BLaER1 (cell line): ENCODE results near the gene RPGRIP1L.

ENCODE experiments used
- H3K27ac ChIP-seq: shearing (Covaris generic); formaldehyde crosslinking; 2 replicates; pipeline ENCODE4 v1.8.1; 2022
- H3K27me3 ChIP-seq: shearing (Covaris generic); formaldehyde crosslinking; 2 replicates; pipeline ENCODE4 v1.8.1; 2022
- H3K36me3 ChIP-seq: shearing (Covaris generic); formaldehyde crosslinking; 2 replicates; pipeline ENCODE4 v1.8.1; 2022
- H3K4me1 ChIP-seq: shearing (Covaris generic); formaldehyde crosslinking; 2 replicates; pipeline ENCODE4 v1.8.1; 2022
- H3K4me2 ChIP-seq: shearing (Covaris generic); formaldehyde crosslinking; 2 replicates; pipeline ENCODE4 v1.8.1; 2022
- H3K4me3 ChIP-seq: shearing (Covaris generic); formaldehyde crosslinking; 2 replicates; pipeline ENCODE4 v1.8.1; 2022
- H3K9ac ChIP-seq: shearing (Covaris generic); formaldehyde crosslinking; 2 replicates; pipeline ENCODE4 v1.8.1; 2022
- H3K9me3 ChIP-seq: shearing (Covaris generic); formaldehyde crosslinking; 2 replicates; pipeline ENCODE4 v1.8.1; 2022
- H4K20me1 ChIP-seq: shearing (Covaris generic); formaldehyde crosslinking; 2 replicates; pipeline ENCODE4 v1.8.1; 2022
- Cebpa-rat ChIP-seq: shearing (Covaris generic); IDR thresholded peaks from 2 replicates; pipeline ENCODE4 v1.8.1; 2022

RPGRIP1L gene

GRCh38 chr16:53600126-53600525 is 103.5 kb downstream of the RPGRIP1L start:
- no peak overlapping the region for H3K9ac ChIP-seq
- H3K4me1 ChIP-seq: 0 out of 2 replicates have a peak, but pooled peaks cover 5% of the 10 kb centered on the region
- no peaks in the 10 kb centered on the region for H3K27me3 ChIP-seq
- H3K4me3 ChIP-seq: no peak overlapping the region
- TF ChIP-seq Cebpa-rat: no peak
- peaks cover 10% of the 10 kb centered on the region for H3K36me3 ChIP-seq
- H4K20me1 ChIP-seq: no peaks in the 10 kb centered on the region
- no peak overlapping the region for H3K27ac ChIP-seq
- peaks cover 9% of the 10 kb centered on the region for H3K9me3 ChIP-seq
- H3K4me2 ChIP-seq: no peak overlapping the region

DNA sequence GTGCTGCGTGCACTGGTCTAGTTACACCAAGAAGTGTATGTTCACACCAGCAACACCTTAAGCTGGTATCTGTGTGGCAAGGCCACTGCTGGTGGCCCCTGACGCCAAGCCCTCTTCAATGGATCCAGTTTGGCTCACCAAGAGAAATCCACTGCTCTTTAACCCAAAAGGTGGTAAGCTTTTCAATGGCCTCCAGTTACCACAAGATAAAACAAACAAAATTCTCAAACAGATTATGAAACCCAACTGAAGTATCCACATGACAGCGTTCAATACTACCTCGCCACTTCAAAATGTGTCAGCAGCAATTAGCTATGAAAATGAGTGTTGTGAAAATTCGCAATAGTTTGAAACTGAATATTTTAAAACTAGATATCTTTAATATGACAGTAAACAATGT is 104.1 kb downstream of the RPGRIP1L start:
- Histone ChIP-seq H3K4me3 (no peak overlapping the region), H3K27me3 (no peaks in the 10 kb centered on the region), H3K27ac (no peak overlapping the region), H3K4me1 (0 out of 2 replicates have a peak, but pooled peaks cover 5% of the 10 kb centered on the region), H3K9me3 (peaks cover 9% of the 10 kb centered on the region), H4K20me1 (no peaks in the 10 kb centered on the region), H3K36me3 (peaks cover 5% of the 10 kb centered on the region; the same call in 1 of the 2 replicates), H3K4me2 (no peak overlapping the region), H3K9ac (no peak overlapping the region)
- TF ChIP-seq Cebpa-rat: no peak

DNA sequence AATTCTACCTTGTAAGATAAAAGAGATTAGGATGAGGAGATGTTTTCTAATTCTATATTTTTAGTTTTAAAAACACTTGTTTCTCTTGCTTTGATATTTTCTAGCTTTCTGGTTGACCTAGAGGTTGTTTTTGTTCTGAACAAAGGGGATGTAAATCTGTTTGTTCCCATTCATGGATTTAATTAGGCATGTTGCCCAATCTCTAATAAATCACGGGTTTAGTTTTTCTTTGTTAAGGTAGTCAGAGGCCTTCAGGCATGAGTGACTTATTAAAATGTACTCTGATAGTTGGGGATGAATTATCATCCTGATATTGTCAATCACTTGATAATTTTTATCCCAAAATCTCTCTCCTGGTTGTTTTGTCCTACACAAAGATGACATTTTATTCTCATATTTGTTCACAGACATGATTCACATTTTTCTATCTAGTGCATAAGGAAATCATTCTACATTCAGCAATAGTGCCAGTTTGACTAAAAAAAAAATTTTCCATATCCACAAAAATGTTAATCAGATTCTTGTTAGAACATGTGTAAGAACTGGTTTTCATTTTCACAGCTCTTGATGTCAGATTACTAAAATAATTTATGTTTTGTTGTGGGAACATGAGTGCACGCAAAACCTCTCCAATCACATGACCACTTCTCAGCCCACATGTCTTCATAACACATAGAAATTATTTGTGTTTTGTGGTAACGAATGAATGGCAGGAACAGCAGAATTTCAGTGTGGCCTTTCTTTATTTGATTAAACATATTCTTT is 105.0 kb downstream of the RPGRIP1L start:
- H3K9me3 ChIP-seq: peaks cover 9% of the 10 kb centered on the region
- H4K20me1 ChIP-seq: no peaks in the 10 kb centered on the region
- H3K9ac ChIP-seq: no peak overlapping the region
- peaks cover 5% of the 10 kb centered on the region; the same call in 1 of the 2 replicates for H3K36me3 ChIP-seq
- no peak overlapping the region for H3K27ac ChIP-seq
- H3K4me3 ChIP-seq: no peak overlapping the region
- 0 out of 2 replicates have a peak, but pooled peaks cover 5% of the 10 kb centered on the region for H3K4me1 ChIP-seq
- no peak for TF ChIP-seq Cebpa-rat
- no peaks in the 10 kb centered on the region for H3K27me3 ChIP-seq
- no peak overlapping the region for H3K4me2 ChIP-seq

DNA sequence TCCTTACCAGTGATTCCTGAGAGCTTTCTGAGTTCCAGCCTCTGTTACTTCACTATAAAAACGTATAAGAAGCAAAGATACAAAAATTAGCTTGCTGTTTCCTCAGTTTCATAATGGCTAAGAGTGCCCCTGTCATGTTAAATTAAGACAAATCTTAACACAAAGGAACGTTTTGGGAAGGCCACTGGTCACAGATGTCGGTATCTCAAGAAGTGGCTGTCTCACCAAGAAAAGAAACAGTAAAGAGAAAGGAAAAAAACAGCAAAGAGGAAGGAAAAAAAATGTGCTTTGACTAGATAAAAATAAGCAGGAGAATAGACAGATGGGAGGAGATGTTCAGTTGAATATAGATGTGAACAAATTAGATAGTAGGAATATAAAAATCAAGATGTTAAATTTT is 105.9 kb downstream of the RPGRIP1L start:
- Histone ChIP-seq H3K27me3 (no peaks in the 10 kb centered on the region), H3K4me1 (0 out of 2 replicates have a peak, but pooled peaks cover 5% of the 10 kb centered on the region), H3K4me3 (no peak overlapping the region), H3K36me3 (no peaks in the 10 kb centered on the region; the same call in 1 of the 2 replicates), H3K9ac (no peak overlapping the region), H3K4me2 (no peak overlapping the region), H3K27ac (no peak overlapping the region), H3K9me3 (peaks cover 9% of the 10 kb centered on the region), H4K20me1 (no peaks in the 10 kb centered on the region)
- TF ChIP-seq Cebpa-rat: no peak

DNA sequence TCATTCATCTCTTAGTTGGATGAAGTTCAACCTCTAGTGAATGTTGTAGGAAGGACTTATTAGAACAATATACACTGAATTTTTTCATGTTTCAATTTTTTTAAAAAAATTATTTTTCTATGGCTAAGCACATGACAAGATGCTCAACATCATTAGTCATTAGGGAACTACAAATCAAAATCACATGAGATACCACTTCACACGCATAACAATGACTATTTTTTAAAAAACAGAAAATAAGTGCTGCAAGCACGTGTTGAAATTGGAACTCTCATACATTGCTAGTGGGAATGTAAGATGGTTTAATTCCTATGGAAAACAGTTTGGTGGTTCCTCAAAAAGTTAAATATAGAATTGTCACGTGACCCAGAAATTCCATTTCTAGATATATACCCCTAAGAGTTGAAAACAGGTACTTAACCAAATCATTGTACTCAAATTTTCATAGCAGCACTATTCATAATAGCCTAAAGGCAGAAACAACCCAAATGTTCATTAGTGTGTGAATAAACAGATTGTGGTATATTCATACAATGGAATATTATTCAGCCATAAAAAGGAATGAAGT is 115.5 kb downstream of the RPGRIP1L start:
- no peaks in the 10 kb centered on the region for H3K9me3 ChIP-seq
- H3K27ac ChIP-seq: no peak overlapping the region
- TF ChIP-seq Cebpa-rat: no peak
- no peaks in the 10 kb centered on the region; the same call in 1 of the 2 replicates for H3K4me1 ChIP-seq
- H3K9ac ChIP-seq: no peak overlapping the region
- no peaks in the 10 kb centered on the region for H3K27me3 ChIP-seq
- no peaks in the 10 kb centered on the region for H3K36me3 ChIP-seq
- no peaks in the 10 kb centered on the region for H4K20me1 ChIP-seq
- no peak overlapping the region for H3K4me3 ChIP-seq
- no peak overlapping the region for H3K4me2 ChIP-seq

GRCh38 chr16:53583401-53583800 is 120.3 kb downstream of the RPGRIP1L start:
- no peaks in the 10 kb centered on the region; the same call in 1 of the 2 replicates for H3K4me1 ChIP-seq
- no peak for TF ChIP-seq Cebpa-rat
- H3K4me2 ChIP-seq: no peak overlapping the region
- H4K20me1 ChIP-seq: no peaks in the 10 kb centered on the region
- H3K36me3 ChIP-seq: no peaks in the 10 kb centered on the region
- H3K4me3 ChIP-seq: no peak overlapping the region
- H3K27ac ChIP-seq: no peak overlapping the region
- H3K27me3 ChIP-seq: no peaks in the 10 kb centered on the region
- no peaks in the 10 kb centered on the region for H3K9me3 ChIP-seq
- H3K9ac ChIP-seq: no peak overlapping the region

DNA sequence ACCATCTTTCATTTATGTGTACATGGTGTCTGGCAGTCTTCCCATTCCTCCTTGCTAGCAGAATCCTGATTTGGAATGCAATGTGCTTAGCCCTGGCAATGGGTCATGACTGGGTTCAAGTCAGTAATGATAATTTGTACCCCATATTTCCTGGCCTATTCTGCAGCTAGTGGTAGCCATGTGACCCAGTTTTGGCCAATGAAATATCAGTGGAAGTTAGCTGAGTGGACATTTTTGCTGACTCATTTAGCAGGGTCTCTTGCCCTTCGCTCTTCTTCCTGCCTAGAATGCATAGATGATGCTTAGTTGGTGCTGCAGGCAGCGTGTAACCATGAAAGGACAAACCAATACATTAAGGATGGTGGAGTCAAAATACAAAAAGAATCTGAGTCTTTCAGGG is 121.9 kb downstream of the RPGRIP1L start:
- Histone ChIP-seq H3K9me3 (no peaks in the 10 kb centered on the region), H3K27ac (no peak overlapping the region), H3K4me2 (no peak overlapping the region), H3K27me3 (no peaks in the 10 kb centered on the region), H4K20me1 (no peaks in the 10 kb centered on the region), H3K4me1 (no peaks in the 10 kb centered on the region; the same call in 1 of the 2 replicates), H3K36me3 (no peaks in the 10 kb centered on the region), H3K9ac (no peak overlapping the region), H3K4me3 (no peak overlapping the region)
- TF ChIP-seq Cebpa-rat: no peak

GRCh38 chr16:53580038-53580802 is 123.4 kb downstream of the RPGRIP1L start:
- H3K36me3 ChIP-seq: no peaks in the 10 kb centered on the region

DNA sequence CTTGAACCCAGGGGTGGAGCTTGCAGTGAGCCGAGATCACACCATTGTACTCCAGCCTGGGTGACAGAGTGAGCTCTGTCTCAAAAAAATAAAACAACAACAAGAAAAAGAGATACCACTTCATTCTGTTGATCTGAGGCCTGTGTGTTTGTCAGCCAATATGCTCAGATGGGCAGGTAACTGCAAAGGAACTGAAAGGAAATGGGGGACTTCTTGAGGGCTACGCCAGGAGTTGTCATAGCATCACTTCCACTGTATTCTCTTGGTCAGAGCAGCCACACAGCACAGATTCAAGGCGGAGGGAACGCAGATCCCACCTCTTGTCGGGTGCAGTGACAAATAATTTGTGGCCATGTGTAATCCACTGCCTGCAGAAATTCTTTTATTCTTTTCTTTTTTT is 126.8 kb downstream of the RPGRIP1L start:
- peaks cover 22% of the 10 kb centered on the region for H3K9me3 ChIP-seq
- H3K4me1 ChIP-seq: no peaks in the 10 kb centered on the region
- H3K36me3 ChIP-seq: no peaks in the 10 kb centered on the region
- no peak overlapping the region for H3K27ac ChIP-seq
- H3K9ac ChIP-seq: no peak overlapping the region
- no peaks in the 10 kb centered on the region for H4K20me1 ChIP-seq
- no peak for TF ChIP-seq Cebpa-rat
- no peaks in the 10 kb centered on the region for H3K27me3 ChIP-seq
- no peak overlapping the region for H3K4me3 ChIP-seq
- no peak overlapping the region for H3K4me2 ChIP-seq

More at GRCh38 chr16:53580038-53580802, 123.4 kb downstream of the RPGRIP1L start:
- Histone ChIP-seq H3K9ac (no peak overlapping the region), H3K4me1 (no peaks in the 10 kb centered on the region; the same call in 1 of the 2 replicates), H3K27me3 (no peaks in the 10 kb centered on the region), H4K20me1 (no peaks in the 10 kb centered on the region), H3K27ac (no peak overlapping the region), H3K4me3 (no peak overlapping the region), H3K4me2 (no peak overlapping the region), H3K9me3 (no peaks in the 10 kb centered on the region)
- TF ChIP-seq Cebpa-rat: no peak

DNA sequence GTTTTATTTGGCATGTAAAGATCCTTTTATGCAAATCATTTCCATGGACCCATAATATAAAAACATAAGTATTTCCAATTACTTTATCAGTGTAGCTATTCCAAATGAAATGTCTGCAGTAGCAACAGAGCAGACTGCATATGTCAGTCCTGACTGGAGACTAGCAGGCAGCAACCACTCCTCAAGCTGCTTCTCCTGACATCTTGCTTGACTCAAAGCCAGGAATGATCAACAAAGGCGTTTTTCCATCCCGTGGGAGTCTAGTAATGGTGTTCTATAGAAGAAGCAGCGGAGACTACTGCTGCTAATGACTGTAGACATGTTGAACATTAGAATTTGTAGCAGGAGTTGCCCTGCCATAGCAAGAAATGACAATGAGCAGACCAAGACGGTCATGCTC is 127.4 kb downstream of the RPGRIP1L start:
- Histone ChIP-seq H3K4me1 (no peaks in the 10 kb centered on the region), H3K4me3 (no peak overlapping the region), H3K36me3 (no peaks in the 10 kb centered on the region), H3K27ac (no peak overlapping the region), H3K27me3 (no peaks in the 10 kb centered on the region), H3K9me3 (peaks cover 29% of the 10 kb centered on the region), H4K20me1 (no peaks in the 10 kb centered on the region), H3K4me2 (no peak overlapping the region), H3K9ac (no peak overlapping the region)
- no peak for TF ChIP-seq Cebpa-rat
